Measurements from ENCODE around the gene DAAM2. TPM values are rescaled to one million over a fixed set of nuclear protein-coding genes. Genes with fewer than 3 reads are reported as not detected.

The DAAM2 gene
- total RNA-seq, 1 donor from 2014 or later = 37.2 TPM

DNA sequence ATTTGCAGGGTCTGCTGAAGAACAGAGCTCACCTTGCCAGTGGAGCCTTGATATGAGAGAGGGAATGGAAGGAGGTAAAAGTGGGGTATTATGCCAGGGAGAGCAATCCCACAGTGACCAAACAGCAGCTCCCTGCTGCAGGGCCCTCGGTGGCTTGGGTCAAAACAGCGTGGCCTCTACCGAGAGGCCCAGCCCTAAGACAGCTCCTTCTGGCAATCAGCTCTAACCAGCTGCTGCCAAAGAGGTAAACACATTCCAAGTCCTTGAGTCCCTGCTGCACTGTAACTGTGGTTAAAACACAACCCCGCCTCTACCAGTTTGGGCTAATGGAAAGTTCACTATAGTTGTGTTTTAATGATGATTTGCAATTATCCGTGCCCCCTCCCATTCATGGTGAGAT, 1.4 kb upstream of the DAAM2 start:
- DNase-seq = no peak

DNA sequence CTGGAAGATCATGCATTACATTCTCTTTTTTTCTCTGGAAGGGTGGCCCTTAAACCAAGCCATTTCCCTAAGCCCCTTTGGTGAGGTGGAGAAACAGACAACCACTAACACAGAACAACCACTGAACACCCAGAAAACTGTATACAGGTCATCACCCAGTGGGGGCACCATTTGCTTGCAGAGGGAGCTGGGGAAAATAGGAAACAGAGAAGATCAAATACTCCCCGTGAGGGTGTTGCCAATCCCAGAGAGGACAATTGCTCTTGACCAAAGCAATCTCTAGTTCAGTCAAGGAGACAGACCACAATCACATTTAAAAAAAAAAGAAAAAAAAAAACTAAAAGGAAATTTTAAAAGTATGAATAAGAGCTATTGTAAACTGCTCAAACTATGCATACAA, 865 bp upstream of the DAAM2 start:
- no peak for DNase-seq

DNA sequence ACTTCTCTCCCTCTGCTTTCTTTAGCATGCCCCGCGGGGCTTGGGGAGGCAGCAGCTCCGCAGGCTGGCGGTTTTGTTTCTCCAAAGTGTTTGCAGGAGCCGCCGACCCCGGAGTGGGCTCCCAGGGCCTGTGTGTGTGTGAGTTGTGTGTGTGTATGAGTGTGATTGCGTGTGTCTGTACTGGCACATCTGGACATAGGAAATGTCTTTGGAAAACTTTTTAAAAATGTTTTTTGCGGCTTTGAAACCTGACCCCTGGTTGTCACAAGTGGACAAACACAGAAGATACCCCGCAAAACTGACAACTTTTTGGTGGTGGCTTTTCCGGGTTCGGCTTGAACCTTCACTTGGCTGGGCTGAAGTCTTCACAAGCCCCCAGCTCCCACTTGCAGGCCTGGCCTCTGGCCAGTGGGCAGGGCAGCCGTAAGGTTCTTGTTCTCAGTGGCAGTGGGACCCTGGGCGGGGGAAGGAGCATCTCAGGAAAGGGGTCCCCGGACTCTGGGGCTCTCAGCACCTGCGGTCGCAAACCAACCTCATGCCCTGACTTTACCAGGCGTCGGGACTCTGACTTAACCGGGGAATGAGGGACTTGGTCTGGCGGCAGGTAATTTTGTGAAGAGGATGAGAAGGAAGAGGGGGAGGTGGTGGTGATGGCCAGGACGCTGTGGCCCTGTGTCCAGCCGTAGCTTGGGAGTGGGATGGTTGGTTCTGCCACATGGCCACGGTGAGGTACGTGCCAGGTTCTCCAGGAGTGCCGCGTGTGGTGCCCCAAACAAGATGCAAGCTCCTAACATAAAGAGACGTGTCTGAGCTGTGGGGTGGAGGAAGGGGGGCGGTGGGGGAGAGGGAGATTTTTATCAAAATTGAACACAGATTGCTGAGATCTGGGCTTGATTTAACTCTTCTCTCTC, 619 bp downstream of the DAAM2 start:
- DNase-seq = peak; percentile 61

DNA sequence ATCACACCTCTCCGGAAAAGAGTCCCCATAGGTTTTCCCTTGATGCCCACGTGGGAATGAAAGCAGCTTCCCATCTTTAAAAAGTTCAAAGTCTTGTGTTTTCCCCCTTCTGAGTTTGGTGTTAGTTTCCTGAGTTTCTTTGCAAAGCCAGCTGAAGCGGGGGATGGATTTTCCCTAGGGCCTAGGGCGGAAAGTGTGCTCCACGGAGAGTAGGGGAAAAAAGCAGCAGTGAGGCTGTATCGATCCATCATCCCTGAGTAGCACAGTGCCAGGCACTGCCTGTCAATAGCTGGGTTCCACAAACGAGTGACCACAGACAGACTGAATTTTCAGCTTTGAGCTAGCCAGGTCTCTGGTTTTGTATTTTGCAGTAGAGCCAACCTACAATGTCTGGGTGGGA, 1.3 kb downstream of the DAAM2 start:
- DNase-seq = no peak

DNA sequence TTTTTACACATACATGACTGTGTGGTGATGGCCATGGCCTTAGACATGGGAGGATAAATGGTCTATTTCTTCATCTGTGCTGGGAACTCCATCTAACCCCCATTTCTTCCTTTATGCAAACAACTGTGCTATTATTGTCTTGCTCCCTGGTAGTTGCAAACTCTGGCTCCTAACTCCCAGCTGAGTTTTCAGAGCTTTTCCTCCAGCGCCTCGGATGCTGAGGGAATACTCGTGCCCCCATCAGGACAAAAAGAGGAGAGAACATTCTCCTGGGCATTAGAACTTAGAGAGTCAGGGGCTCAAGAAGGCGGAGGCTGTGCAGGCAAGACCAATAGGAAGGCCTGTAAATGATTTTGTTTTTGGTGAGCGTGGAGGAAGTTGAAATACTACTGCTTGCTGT, 2.1 kb downstream of the DAAM2 start:
- no peak for DNase-seq

DNA sequence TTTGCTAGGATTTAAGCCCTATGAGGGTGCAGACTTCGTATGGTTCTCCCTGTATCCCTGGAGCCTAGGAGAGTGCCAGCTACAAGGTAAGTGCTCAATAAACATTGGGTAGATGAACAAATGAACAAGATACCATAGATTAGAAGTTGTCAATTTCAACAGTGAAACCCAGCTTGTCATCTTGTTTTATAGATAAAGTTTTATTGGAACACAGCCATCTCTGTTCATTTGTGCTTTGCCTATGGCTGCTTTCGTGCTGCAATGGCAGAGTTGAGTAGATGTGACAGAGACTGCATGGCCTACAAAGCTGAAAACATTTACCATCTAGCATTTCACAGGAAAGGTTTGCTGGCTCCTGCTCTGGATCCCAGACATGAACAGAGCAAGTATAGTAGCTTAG, 5.6 kb downstream of the DAAM2 start:
- no peak for DNase-seq

DNA sequence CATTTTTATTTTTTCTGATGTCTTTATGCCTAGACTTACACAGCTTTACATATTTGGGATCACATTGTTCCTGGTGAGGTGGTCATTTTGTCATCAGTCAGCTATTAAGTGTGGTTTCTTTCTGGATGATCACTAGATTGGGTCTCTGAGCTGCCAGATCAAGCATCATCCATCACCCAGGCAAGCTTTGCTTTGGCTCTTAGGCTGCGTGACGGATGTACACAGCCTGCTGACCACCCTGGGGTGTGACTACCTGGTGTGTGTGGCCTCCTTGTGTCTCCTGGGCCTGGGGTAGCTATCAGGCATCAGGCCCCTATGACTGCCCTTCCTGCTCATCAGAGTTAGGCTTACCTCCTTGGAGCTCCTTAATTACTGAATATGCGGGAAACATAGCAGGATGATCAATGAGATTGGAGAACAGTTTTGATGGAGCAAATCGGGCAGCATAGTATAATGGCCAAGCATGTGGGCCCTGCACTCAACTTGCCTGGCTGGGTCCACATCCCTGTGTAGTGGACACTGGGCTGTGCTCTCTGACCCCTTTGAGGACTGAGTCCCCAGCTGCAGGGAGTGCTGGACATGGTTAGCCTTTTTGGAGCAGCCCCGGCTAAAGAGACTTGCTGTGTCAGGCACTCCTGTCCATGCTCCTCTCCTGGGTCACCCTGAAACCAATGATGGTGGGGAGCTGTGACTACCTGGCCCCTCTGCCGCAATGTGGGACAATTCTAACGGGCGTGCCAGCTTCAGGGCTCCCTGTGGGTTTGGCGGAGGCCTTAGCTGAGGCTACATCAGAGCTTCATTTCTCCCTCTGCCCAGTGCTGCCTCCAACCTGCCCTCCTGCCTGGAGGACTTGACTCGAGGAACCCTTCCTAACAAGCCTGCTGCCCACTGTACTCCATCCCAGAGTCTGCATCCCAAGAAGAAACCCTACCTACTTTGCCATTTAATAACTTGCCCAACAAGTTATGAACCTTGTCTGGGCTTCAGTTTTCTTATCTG, 8.2 kb downstream of the DAAM2 start:
- no peak for DNase-seq

DNA sequence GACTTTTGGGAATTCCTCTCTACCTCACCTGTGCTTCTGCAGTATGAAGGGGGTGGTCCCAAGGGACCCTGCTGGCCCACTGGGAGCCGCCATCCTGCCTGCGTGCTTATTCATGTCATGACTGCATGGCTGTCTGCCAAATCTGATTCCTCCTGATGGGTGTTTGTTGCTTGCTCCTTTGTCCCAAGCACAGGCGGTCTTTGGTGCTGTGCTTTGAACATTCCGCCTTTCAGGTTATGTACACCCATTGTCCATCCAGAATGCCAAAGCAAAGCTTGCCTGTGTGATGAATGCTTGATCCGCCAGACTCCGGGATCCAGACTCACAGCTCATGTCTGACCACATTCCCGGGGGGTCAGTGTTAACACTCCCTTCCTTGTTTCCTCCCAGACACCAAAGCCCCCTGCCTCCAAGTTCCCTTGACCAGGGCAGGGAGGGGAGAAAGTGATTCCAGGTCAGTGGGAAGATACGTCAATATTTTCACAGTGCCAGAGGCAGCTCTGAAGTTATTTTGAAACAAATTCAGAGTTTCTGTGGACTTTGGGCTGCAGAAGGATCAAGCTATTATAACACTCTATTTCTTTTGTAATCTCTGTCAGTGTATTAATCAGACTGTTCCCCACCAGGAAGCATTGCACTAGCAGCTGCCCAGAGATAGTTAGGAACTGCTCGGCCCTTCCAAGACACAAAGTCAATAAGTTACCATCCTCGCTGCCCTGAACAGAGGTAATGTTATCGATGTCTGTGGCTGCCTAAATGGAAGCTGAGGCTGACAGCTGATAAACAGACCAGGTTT, 9.5 kb downstream of the DAAM2 start:
- no peak for DNase-seq

DNA sequence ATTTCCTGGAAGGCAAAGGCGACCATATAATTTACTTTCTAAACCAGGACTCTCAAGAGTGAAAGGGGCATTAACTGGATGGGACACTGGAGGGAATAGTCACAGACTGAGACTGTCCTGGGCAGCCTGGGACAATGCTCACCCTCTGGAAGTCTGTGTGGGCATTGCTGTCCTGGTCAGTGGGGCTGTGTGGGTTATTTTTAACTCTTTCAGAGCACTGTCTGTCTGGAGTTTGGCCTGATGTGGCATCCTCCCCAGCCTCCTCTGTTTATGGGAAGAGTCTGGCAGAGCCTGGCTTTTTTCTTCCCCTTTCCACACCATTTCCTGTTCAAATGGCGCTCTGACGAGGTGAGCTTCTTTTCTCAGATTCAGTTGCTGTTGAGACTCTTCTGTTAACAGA, 11.7 kb downstream of the DAAM2 start:
- DNase-seq = no peak

DNA sequence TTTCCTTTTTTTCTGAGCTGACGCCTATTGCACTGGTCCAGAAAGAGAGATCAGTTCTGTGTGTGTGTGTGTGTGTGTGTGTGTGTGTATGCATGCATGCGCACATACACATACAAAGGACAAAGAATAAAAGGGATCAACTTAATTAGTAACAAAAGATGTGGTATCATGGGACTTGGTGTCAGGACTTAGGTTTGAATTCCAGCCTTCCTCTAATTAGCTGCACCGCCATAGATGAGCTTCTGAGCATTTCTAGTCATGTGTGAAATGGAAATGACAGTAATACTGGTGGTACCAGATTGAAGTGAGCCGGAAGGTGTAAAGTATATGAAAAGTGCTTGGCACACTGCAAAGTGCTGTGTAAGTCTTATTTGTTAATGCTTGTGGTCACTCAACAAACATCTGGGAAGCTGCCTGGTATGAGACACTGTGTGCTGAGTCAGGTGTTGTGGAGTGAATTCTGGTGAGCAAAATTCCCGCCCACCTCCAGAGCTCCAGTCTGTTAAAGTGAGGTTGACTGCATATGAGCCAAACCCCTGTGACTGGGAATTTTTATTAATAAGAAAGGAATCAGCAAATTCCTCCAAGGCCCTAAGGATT, 12.4 kb downstream of the DAAM2 start:
- DNase-seq = no peak

DNA sequence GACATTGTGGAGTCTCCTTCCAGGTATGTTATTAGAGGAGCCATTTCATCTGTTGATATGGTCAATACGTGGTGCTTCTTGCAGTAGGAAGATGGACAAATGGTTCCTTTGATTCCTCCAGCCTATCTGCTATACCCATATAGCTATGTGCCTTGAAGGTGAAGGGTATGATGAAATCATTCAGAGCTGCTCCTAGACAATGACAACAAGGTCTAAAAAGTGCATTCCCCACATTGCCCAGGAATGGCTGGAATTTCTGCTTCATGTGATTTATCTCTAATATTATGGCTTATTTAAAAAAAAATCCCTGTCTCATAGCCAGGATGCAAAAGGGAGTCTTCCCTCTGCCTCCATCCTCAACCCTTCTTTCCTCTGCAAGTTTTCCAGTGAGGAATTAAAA, 14.1 kb downstream of the DAAM2 start:
- no peak for DNase-seq

DNA sequence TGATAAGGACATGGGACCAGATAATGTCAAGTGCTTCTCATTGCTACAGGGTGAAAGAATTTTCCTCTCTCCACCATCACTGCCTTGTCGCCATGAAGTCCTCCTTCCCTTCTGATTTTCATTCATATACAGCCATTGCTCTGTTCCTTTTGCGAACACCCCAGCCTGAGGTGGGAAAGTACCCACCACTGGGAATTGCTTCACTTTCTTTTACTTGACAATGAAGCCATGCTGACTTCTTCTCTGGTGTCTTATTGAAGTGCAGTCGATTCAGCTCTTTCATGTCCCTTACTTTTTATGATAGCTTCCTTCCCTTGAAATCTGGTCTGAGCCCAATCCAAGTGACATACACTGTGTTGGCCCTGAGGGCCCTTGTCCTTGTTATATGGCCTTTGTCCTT, 16.2 kb downstream of the DAAM2 start:
- DNase-seq = no peak

DNA sequence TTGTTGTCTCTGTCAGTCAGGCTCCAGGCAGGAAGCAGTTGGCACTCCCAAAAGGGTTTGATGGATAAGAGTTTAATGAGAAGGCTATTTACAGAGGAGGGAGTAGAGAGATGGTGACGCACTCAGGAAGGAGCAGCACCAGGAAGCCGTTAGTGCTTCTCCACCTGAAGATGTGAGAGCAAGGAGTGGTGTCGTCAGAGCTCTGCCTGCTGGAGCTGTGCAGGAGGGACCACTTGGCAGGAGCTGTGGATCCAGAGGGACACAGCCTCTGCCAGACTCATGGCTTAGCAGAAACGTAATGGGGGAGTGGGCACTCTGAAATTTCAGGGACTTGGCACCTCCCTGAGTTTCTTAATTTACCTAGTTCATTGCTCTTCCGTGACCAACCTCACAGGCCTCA, 16.8 kb downstream of the DAAM2 start:
- DNase-seq = no peak

DNA sequence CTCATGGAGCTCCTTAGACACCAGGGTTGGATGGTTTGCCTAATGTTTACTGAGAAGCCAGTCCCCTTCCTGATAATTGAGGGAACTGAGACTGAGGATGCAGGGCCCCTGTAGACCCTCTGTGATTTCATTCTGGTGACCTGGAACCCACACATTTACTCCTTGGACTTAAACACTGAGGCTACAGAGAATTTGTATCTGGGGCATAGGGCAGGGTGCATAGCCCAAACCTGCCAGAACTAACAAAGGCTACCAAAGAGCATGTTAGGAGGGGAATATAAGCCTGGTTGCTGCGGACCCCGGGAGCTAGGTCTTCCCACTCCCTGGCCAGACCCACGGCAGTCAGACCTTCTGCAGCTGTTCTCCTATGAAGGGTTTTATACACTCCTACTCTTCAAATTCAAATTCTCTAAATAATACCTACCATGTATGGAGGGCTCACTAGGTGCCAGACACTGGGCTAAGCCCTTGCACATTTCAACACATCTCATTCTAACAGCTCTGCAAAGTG, 19.7 kb downstream of the DAAM2 start:
- DNase-seq = no peak

DNA sequence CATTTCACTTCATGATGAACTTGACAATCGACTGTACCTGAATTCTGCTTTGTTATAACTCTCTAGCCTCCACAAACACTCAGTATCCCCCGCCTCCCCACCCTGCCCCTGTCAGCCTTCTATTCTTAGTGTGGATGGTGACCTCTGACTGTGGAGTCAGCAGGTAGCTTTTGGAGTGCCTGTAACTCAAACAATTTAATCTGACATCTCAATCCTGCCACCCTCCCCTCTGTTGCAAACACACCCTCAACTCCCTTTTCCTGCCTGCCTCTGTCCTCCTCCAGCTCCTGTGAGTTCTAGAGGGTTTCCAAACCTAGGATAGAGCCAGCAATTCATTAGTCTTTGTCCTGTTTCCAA, 20.3 kb downstream of the DAAM2 start:
- DNase-seq = no peak

DNA sequence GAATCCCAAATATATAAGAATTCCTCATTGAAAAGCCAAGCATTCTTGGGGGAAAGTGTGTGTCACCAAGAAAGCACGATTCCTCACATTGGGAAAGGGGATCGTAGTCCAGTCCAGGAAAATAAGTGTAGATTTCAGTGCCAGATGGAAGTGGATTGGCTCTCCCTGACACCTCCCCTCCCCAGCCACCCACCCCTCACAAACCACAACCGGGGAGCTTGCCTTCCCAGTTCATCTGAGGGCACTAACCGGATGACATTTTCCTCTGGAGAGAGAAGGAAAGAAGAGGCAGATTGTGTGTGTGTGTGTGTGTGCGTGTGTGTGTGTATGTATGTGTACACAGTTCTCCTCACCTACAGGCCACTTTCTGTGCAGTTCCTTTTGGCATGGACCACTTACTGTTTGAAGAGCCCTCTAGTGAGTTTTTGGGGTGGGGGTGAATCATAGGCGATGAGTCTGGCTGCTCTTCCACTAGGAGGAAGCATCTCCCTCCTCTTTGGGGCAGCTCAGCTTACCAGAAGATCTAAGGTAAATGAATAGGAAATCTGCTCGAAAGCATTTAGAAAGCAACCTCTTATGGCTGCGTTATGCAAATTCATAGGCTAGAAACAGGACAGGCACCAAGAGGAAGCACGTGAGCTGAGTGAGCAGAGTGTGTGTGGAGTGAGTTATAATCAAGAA, 20.8 kb downstream of the DAAM2 start:
- peak; percentile 71 for DNase-seq

DNA sequence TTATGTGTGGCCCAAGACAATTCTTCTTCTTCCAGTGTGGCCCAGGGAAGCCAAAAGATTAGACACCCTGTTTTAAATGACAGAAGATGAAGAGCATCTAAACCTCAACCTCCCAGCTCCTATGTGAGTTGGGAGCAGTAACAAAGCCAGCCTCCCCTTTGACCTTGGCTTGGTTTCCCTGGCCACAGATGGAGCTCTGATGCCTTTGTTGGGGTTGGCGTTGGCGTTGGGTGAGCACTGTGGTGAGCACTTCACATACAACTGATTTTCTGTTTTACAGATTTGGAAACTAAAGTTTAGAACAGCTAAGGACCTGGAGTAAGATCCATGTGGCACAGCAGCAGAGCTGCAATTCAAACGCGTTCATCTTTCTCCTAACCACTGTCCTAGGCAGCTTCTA, 22.1 kb downstream of the DAAM2 start:
- DNase-seq = no peak

DNA sequence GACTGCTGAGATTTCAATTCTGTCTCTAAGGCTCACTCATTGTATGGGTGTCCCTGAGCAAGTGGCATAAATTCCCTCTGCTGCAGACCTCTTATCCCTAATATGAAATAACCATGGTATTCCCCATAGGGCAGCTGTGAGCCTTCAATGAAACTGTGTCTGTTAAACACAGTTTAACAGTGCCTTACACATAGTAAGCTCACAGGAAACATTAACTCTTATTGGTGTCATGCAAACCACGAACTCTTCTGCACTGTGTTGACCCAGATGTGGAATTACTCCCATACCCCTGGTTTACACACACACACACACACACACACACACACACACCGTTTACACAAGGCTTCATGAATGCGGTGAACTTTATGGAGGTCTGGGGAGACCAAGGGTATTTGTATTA, 23.2 kb downstream of the DAAM2 start:
- no peak for DNase-seq

DNA sequence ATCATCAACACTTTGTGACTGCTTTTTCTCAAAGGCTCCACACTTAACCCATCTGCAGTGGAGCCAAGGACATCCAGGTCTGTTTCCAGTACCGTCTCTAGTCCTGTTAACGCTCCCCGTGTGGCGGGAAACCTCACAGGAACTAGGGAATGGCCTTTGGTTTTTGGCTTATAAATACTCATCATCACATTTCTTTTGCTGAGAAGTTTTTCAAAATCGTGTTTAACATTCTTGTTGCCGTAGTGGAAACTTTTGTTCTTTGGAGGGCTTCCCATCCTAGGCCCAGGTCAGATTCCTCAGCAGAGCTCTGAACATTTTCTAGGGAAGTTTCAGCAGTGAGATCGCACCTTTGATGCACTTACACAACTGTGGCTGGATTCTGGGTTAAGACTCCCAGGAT, 24.6 kb downstream of the DAAM2 start:
- peak; percentile 69 for DNase-seq

DNA sequence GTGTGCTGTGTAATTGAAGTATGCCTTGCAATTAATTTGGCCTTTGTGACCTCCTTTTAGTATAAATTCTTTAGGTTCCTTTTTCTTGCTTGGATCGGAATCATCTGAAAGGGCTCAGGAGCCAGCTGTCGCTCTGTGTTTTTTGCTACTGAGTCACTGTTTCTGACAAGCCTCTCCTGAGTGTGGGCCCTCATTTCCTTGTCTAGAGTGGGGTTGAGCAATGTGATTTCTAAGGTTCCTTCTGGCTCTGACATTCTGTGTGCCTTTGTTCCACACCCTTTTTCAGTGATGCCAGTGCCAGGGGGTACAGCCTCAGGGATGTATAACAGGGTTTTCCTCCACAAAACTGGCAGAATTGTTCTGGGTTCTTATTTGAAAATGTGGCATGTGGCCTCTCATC, 26.5 kb downstream of the DAAM2 start:
- DNase-seq = no peak

DNA sequence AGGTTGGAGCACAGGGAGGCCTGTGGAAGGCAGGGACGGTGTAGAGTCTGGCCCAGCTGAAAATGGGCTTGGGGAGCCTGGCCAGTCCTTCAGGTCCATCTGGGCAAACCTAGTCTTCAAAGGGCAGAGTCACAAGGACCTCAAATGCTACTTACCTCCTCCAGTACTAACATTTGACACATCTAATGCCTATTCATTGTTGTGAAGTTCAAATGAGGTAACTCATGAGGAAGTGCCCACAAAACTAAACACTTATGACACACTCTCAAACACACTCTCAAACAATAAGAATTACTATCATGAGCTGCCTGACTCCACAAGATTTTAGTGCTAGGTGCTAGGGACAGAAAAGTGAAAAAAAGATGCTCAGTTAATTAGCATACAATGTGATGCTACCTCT, 27.1 kb downstream of the DAAM2 start:
- DNase-seq = no peak

All from tongue (tissue), 2 donors.